DOHH2 (cell line): ENCODE data around the gene SMG6.

Experiments used
- CTCF ChIP-seq: fragments of 200-600 bp; sonication (generic); IDR thresholded peaks from one replicate; pipeline ENCODE4 v1.5.1; 2014; ENCODE audit warnings: antibody characterized with exemption, mild to moderate bottlenecking, low read depth, low read length; ENCODE audit not compliant: poor library complexity, severe bottlenecking
- EZH2phosphoT487 ChIP-seq: fragments of 200-600 bp; sonication (generic); IDR thresholded peaks from 2 replicates; pipeline ENCODE4 v1.6.1; 2017; ENCODE audit warnings: borderline replicate concordance, mild to moderate bottlenecking, antibody characterized with exemption, low read length, moderate library complexity, mixed read lengths

- TF ChIP-seq CTCF, result no peak
- TF ChIP-seq EZH2phosphoT487, result no peak
Observed at GRCh38 chr17:2304931-2305330, 1.3 kb upstream of the SMG6 start.
